HepG2 (cell line): Measurements from ENCODE around the gene MAP2K7. TPM values are rescaled to one million over a fixed set of nuclear protein-coding genes. Genes with fewer than 3 reads are reported as not detected.

Source experiments
- ATF7-NPFF ChIP-seq: sonication (generic); formaldehyde crosslinking; IDR thresholded peaks from 2 replicates; pipeline ENCODE4 v1.8.1; 2023; ENCODE audit warnings: mild to moderate bottlenecking, low read depth, missing genetic modification reagents, moderate library complexity
- BORCS8-MEF2B ChIP-seq: sonication (generic); formaldehyde crosslinking; IDR thresholded peaks from 2 replicates; pipeline ENCODE4 v1.8.0; 2022; ENCODE audit warnings: mild to moderate bottlenecking, missing genetic modification reagents
- ERF ChIP-seq: IDR thresholded peaks from 2 replicates; pipeline ENCODE4 v1.6.1; 2018; ENCODE audit warnings: missing biosample characterization, missing genetic modification reagents
- GMEB1 ChIP-seq: sonication (generic); formaldehyde crosslinking; IDR thresholded peaks from 2 replicates; pipeline ENCODE4 v1.5.1; 2020; ENCODE audit warnings: missing genetic modification reagents, mild to moderate bottlenecking, borderline replicate concordance
- GPN1 ChIP-seq: sonication (generic); formaldehyde crosslinking; IDR thresholded peaks from 2 replicates; pipeline ENCODE4 v1.5.1; 2020; ENCODE audit warnings: missing genetic modification reagents, borderline replicate concordance
- HDAC1 ChIP-seq: sonication (generic); formaldehyde crosslinking; IDR thresholded peaks from 2 replicates; pipeline ENCODE4 v1.5.1; 2020; ENCODE audit warnings: mild to moderate bottlenecking, missing genetic modification reagents
- HDAC6 ChIP-seq: fragments of 200-600 bp; sonication (generic); IDR thresholded peaks from 2 replicates; pipeline ENCODE4 v1.7.0; 2017; ENCODE audit warnings: mild to moderate bottlenecking, antibody characterized with exemption, low read length, low read depth
- HMG20B ChIP-seq: conservative IDR thresholded peaks from 2 replicates; pipeline ENCODE4 v1.6.1; 2016; ENCODE audit warnings: missing genetic modification reagents, missing compliant biosample characterization
- HNRNPK ChIP-seq: fragments of 200-400 bp; formaldehyde crosslinking; IDR thresholded peaks from 2 replicates; pipeline ENCODE4 v1.6.1; 2018; ENCODE audit warnings: low read length, low read depth, moderate library complexity, mild to moderate bottlenecking; ENCODE audit not compliant: poor library complexity, severe bottlenecking
- IRF9 ChIP-seq: sonication (generic); formaldehyde crosslinking; IDR thresholded peaks from 2 replicates; pipeline ENCODE4 v1.8.0; 2022; ENCODE audit warnings: missing genetic modification reagents, mild to moderate bottlenecking, borderline replicate concordance
- MAX ChIP-seq: IDR thresholded peaks from 2 replicates; pipeline ENCODE4 v1.6.1; 2012; ENCODE audit warnings: inconsistent platforms
- NRL ChIP-seq: sonication (generic); formaldehyde crosslinking; IDR thresholded peaks from 2 replicates; pipeline ENCODE4 v1.5.0; 2020; ENCODE audit warnings: missing genetic modification reagents, mild to moderate bottlenecking, moderate library complexity, borderline replicate concordance
- SP4 ChIP-seq: sonication (generic); formaldehyde crosslinking; IDR thresholded peaks from 2 replicates; pipeline ENCODE4 v1.8.1; 2023; ENCODE audit warnings: mild to moderate bottlenecking, missing genetic modification reagents
- SP5 ChIP-seq: IDR thresholded peaks from 2 replicates; pipeline ENCODE4 v1.6.1; 2016; ENCODE audit warnings: low read depth, borderline replicate concordance
- STAT6 ChIP-seq: sonication (generic); formaldehyde crosslinking; IDR thresholded peaks from 2 replicates; pipeline ENCODE4 v1.4.0; 2020; ENCODE audit warnings: missing genetic modification reagents, mild to moderate bottlenecking, borderline replicate concordance
- ZBTB37 ChIP-seq: sonication (generic); formaldehyde crosslinking; IDR thresholded peaks from 2 replicates; pipeline ENCODE4 v1.4.0; 2020; ENCODE audit warnings: mild to moderate bottlenecking, missing genetic modification reagents
- ZBTB7B ChIP-seq: sonication (generic); formaldehyde crosslinking; IDR thresholded peaks from 2 replicates; pipeline ENCODE4 v1.4.0; 2020; ENCODE audit warnings: missing genetic modification reagents
- ZFP90 ChIP-seq: sonication (generic); formaldehyde crosslinking; IDR thresholded peaks from 2 replicates; pipeline ENCODE4 v1.8.0; 2022; ENCODE audit warnings: missing genetic modification reagents, mild to moderate bottlenecking, inconsistent platforms, borderline replicate concordance
- ZNF121 ChIP-seq: sonication (generic); formaldehyde crosslinking; IDR thresholded peaks from 2 replicates; pipeline ENCODE4 v1.5.0; 2020; ENCODE audit warnings: mild to moderate bottlenecking, missing genetic modification reagents
- ZNF431 ChIP-seq: sonication (generic); formaldehyde crosslinking; IDR thresholded peaks from 2 replicates; pipeline ENCODE4 v1.9.0; 2022; ENCODE audit warnings: missing genetic modification reagents, low read depth, mild to moderate bottlenecking, borderline replicate concordance
- ZNF446 ChIP-seq: sonication (generic); formaldehyde crosslinking; IDR thresholded peaks from 2 replicates; pipeline ENCODE4 v1.5.0; 2020; ENCODE audit warnings: mild to moderate bottlenecking, missing genetic modification reagents
- ZNF670 ChIP-seq: sonication (generic); formaldehyde crosslinking; IDR thresholded peaks from 2 replicates; pipeline ENCODE4 v1.8.0; 2022; ENCODE audit warnings: mild to moderate bottlenecking, missing genetic modification reagents, borderline replicate concordance
- polyA plus RNA-seq, 8 experiments: library from polyadenylated mRNA; depleted of rRNA in 3 of 8; stranded (reverse) in 7 of 8; unstranded in 1 of 8; fragments of >200 nt; fragmentation: Illumina TruSeq in 4 of 8; extraction: Trizol in 4 of 8; gene quantifications; 2 replicates each; pipeline versions ENCODE4 v1.2.1 to v1.2.3, GENCODE V29; 2011 to 2016; ENCODE audit warnings: low read depth in 4 of 8, missing spikeins in 1 of 8, mixed read lengths in 1 of 8; ENCODE audit not compliant: insufficient read depth in 1 of 8
- total RNA-seq, 5 experiments: library from RNA; depleted of rRNA; stranded (reverse); fragments of >200 nt; fragmentation: Illumina TruSeq; extraction: Trizol; gene quantifications; 2 replicates each; pipeline ENCODE4 v1.2.3, GENCODE V29; 2016; ENCODE audit warnings: low read depth in 1 of 5

MAP2K7 gene
- total and polyA plus RNA-seq, 2 of the 13 experiments (the other 11 are each of a cell fraction or from before 2014, with no cell fraction given), result 9.0 to 10.8 TPM

GRCh38 chr19:7888145-7888825 lies 15.4 kb upstream of the MAP2K7 start, which contains the start of gene LRRC8E (continued):
- peak; percentile 52; the same call in 1 of the 2 replicates for TF ChIP-seq ZFP90
- TF ChIP-seq ERF (CRISPR knock-in tag), result peak; percentile 49; the same call in 1 of the 2 replicates
- TF ChIP-seq HMG20B (CRISPR knock-in tag), result no peak
- TF ChIP-seq ZNF670 (CRISPR knock-in tag), result peak; percentile 77; the same call in 1 of the 2 replicates
- peak; percentile 81; the same call in 1 of the 2 replicates for TF ChIP-seq SP4 (CRISPR knock-in tag)
- TF ChIP-seq HNRNPK, result no peak
- peak; percentile 45; the same call in 1 of the 2 replicates for TF ChIP-seq ZNF446
- TF ChIP-seq ZNF121 (CRISPR knock-in tag), result peak; percentile 42; the same call in 1 of the 2 replicates
- TF ChIP-seq ATF7-NPFF (CRISPR knock-in tag), result peak; percentile 57
- TF ChIP-seq HDAC6, result no peak
- TF ChIP-seq GPN1 (CRISPR knock-in tag), result no peak
- TF ChIP-seq MAX, result peak; percentile 59; the same call in 1 of the 2 replicates
- TF ChIP-seq STAT6 (CRISPR knock-in tag), result peak; percentile 59; the same call in 1 of the 2 replicates
- 0 out of 2 replicates have a peak, but pooled peaks have one; percentile 23 for TF ChIP-seq NRL (CRISPR knock-in tag)
- TF ChIP-seq BORCS8-MEF2B (CRISPR knock-in tag), result no peak
- TF ChIP-seq SP5, result peak; percentile 72
- TF ChIP-seq GMEB1 (CRISPR knock-in tag), result peak; percentile 37; the same call in 1 of the 2 replicates
- TF ChIP-seq ZNF431 (CRISPR knock-in tag), result peak; percentile 21; the same call in 1 of the 2 replicates
- peak; percentile 39; the same call in 1 of the 2 replicates for TF ChIP-seq HDAC1
- TF ChIP-seq ZBTB7B (CRISPR knock-in tag), result peak; percentile 79
- TF ChIP-seq IRF9 (CRISPR knock-in tag), result 0 out of 2 replicates have a peak, but pooled peaks have one; percentile 45
- no peak for TF ChIP-seq ZBTB37
